SK-N-SH (cell line): Measurements from ENCODE around the gene CDKAL1. TPM values are rescaled to one million over a fixed set of nuclear protein-coding genes. Genes with fewer than 3 reads are reported as not detected.

Experiments used
- CTCF ChIA-PET: fragments of 300-600, 350-600 bp; formaldehyde crosslinking; extraction: SDS; loops from one replicate; lab custom pipeline; 2021; lab: Yijun Ruan, JAX
- POLR2A ChIA-PET: fragments of 350-600 bp; sonication (Branson Sonifier 250); formaldehyde crosslinking; extraction: SDS; loops from one replicate; lab custom pipeline; 2020; ENCODE audit warnings: antibody characterized with exemption, inconsistent platforms; lab: Yijun Ruan, JAX
- DNase-seq: peaks from one replicate; pipeline ENCODE4 v3.0.0; 2012
- H2AFZ ChIP-seq: fragments of 200-600 bp; sonication (generic); 2 replicates; pipeline ENCODE4 v1.8.1; 2016; ENCODE audit warnings: antibody characterized with exemption, mild to moderate bottlenecking, low read depth
- H3F3A ChIP-seq: fragments of 200-600 bp; sonication (generic); replicated peaks from 2 replicates; pipeline ENCODE3; 2016; ENCODE audit warnings: antibody characterized with exemption, mild to moderate bottlenecking; ENCODE audit not compliant: insufficient read depth
- H3K27ac ChIP-seq, 2 experiments: fragments of 200-500 bp in 1 of 2; fragments of 200-600 bp in 1 of 2; sonication (Bioruptor generic) in 1 of 2; sonication (generic), shearing (Covaris generic) in 1 of 2; 2 replicates each; pipeline versions ENCODE4 v1.5.1 to v1.6.1; 2014 to 2016; ENCODE audit warnings: low read depth in 2 of 2, inconsistent platforms in 1 of 2, low read length in 1 of 2, mild to moderate bottlenecking in 1 of 2, mixed read lengths in 1 of 2
- H3K27me3 ChIP-seq: fragments of 200-600 bp; sonication (generic), shearing (Covaris generic); 2 replicates; pipeline ENCODE4 v1.6.1; 2016; ENCODE audit warnings: mixed run types; ENCODE audit not compliant: insufficient read depth
- H3K36me3 ChIP-seq, 2 experiments: fragments of 200-500 bp in 1 of 2; fragments of 200-600 bp in 1 of 2; sonication (Bioruptor generic) in 1 of 2; sonication (generic) in 1 of 2; replicated peaks in 1 of 2; 2 replicates each; pipeline versions ENCODE3 to v1.5.1; 2014 to 2016; ENCODE audit warnings: low read length in 1 of 2, mild to moderate bottlenecking in 1 of 2; ENCODE audit not compliant: insufficient read depth in 2 of 2, control insufficient read depth in 1 of 2
- H3K4me1 ChIP-seq, 2 experiments: fragments of 200-500 bp in 1 of 2; fragments of 200-600 bp in 1 of 2; sonication (Bioruptor generic) in 1 of 2; sonication (generic), shearing (Covaris generic) in 1 of 2; 2 replicates each; pipeline versions ENCODE4 v1.5.1 to v1.6.1; 2014 to 2016; ENCODE audit warnings: low read depth in 1 of 2, low read length in 1 of 2, mixed run types in 1 of 2; ENCODE audit not compliant: insufficient read depth in 2 of 2, control insufficient read depth in 1 of 2
- H3K4me2 ChIP-seq: fragments of 200-600 bp; sonication (generic), shearing (Covaris generic); 2 replicates; pipeline ENCODE4 v1.6.1; 2017; ENCODE audit warnings: mixed run types
- H3K4me3 ChIP-seq, 2 experiments: fragments of 200-500 bp in 1 of 2; fragments of 200-600 bp in 1 of 2; sonication (Bioruptor generic) in 1 of 2; sonication (generic), shearing (Covaris generic) in 1 of 2; 2 replicates each; pipeline versions ENCODE4 v1.5.1 to v1.8.1; 2014 to 2016; ENCODE audit warnings: low read depth in 2 of 2, inconsistent platforms in 1 of 2, low read length in 1 of 2, mild to moderate bottlenecking in 1 of 2, mixed read lengths in 1 of 2, moderate library complexity in 1 of 2
- H3K79me2 ChIP-seq: fragments of 200-600 bp; sonication (generic); 2 replicates; pipeline ENCODE4 v1.8.1; 2017; ENCODE audit warnings: mild to moderate bottlenecking; ENCODE audit not compliant: insufficient read depth
- H3K9ac ChIP-seq: fragments of 200-600 bp; sonication (generic); 2 replicates; pipeline ENCODE4 v1.6.1; 2017; ENCODE audit warnings: mixed run types
- H3K9me2 ChIP-seq: fragments of 200-600 bp; sonication (generic); 2 replicates; pipeline ENCODE4 v1.6.1; 2017; ENCODE audit warnings: mixed run types
- H3K9me3 ChIP-seq: fragments of 200-600 bp; sonication (generic); 2 replicates; pipeline ENCODE4 v1.6.1; 2017; ENCODE audit warnings: mixed run types, mild to moderate bottlenecking, moderate library complexity
- H4K20me1 ChIP-seq: fragments of 200-600 bp; sonication (generic); 2 replicates; pipeline ENCODE4 v1.6.1; 2017; ENCODE audit warnings: mild to moderate bottlenecking, mixed run types; ENCODE audit not compliant: insufficient read depth
- CHD2 ChIP-seq: fragments of 150-350 bp; IDR thresholded peaks from 2 replicates; pipeline ENCODE4 v1.6.1; 2018; ENCODE audit warnings: low read length; ENCODE audit not compliant: partially characterized antibody
- EP300 ChIP-seq, 2 experiments: IDR thresholded peaks; 2 replicates each; pipeline versions ENCODE4 v1.4.0 to v1.6.1; 2012; ENCODE audit warnings: borderline replicate concordance in 1 of 2, low read depth in 1 of 2, low read length in 1 of 2
- FOXJ3 ChIP-seq: sonication (generic); formaldehyde crosslinking; IDR thresholded peaks from 2 replicates; pipeline ENCODE4 v1.5.1; 2020; ENCODE audit warnings: mild to moderate bottlenecking, missing genetic modification reagents
- GATA2 ChIP-seq: sonication (generic); formaldehyde crosslinking; IDR thresholded peaks from 2 replicates; pipeline ENCODE4 v1.5.0; 2020; ENCODE audit warnings: mild to moderate bottlenecking, missing genetic modification reagents
- MEF2A ChIP-seq: IDR thresholded peaks from 2 replicates; pipeline ENCODE4 v1.4.0; 2012; ENCODE audit warnings: low read depth, borderline replicate concordance
- MXI1 ChIP-seq: IDR thresholded peaks from 2 replicates; pipeline ENCODE4 v1.6.1; 2012; ENCODE audit warnings: mild to moderate bottlenecking, low read depth, low read length, improper control_type of control experiment
- NFIC ChIP-seq: IDR thresholded peaks from 2 replicates; pipeline ENCODE4 v1.4.0; 2012; ENCODE audit warnings: borderline replicate concordance
- NRF1 ChIP-seq: IDR thresholded peaks from 2 replicates; pipeline ENCODE4 v1.6.1; 2012; ENCODE audit warnings: low read depth, mild to moderate bottlenecking, low read length
- RAD21 ChIP-seq: IDR thresholded peaks from 2 replicates; pipeline ENCODE4 v1.6.1; 2012; ENCODE audit warnings: mild to moderate bottlenecking, low read length
- RCOR1 ChIP-seq: fragments of 150-350 bp; IDR thresholded peaks from 2 replicates; pipeline ENCODE4 v1.6.1; 2017; ENCODE audit warnings: antibody characterized with exemption, low read length
- TCF12 ChIP-seq: IDR thresholded peaks from 2 replicates; pipeline ENCODE4 v1.4.0; 2012
- TEAD4 ChIP-seq: IDR thresholded peaks from 2 replicates; pipeline ENCODE4 v1.4.0; 2012; ENCODE audit warnings: mild to moderate bottlenecking, borderline replicate concordance; ENCODE audit not compliant: insufficient read depth
- USF2 ChIP-seq: fragments of 150-350 bp; IDR thresholded peaks from 2 replicates; pipeline ENCODE4 v1.6.1; 2017; ENCODE audit warnings: antibody characterized with exemption, low read length, low read depth, borderline replicate concordance
- YY1 ChIP-seq: IDR thresholded peaks from 2 replicates; pipeline ENCODE4 v1.4.0; 2012; ENCODE audit warnings: low read depth, mild to moderate bottlenecking
- WGBS: methylation state at CpG from one replicate; pipeline ENCODE4 v1.1.6; 2017; ENCODE audit warnings: low lambda C conversion rate; 5-methylcytosine and 5-hydroxymethylcytosine counted together
- polyA plus RNA-seq, 3 experiments: library from polyadenylated mRNA; depleted of rRNA; stranded (reverse); fragments of >200 nt; gene quantifications; 2 replicates each; pipeline ENCODE4 v1.2.3, GENCODE V29; 2012
- TF ChIP-seq, protein P1 (sequence below): fragments of 200-600 bp; sonication (generic); IDR thresholded peaks from 2 replicates; pipeline ENCODE4 v1.6.1; 2017; ENCODE audit warnings: antibody characterized with exemption, mild to moderate bottlenecking, moderate library complexity
- TF ChIP-seq, protein P2 (sequence below): IDR thresholded peaks from 2 replicates; pipeline ENCODE4 v1.4.0; 2012; ENCODE audit warnings: low read depth, borderline replicate concordance
- TF ChIP-seq, protein P3 (sequence below): IDR thresholded peaks from 2 replicates; pipeline ENCODE4 v1.4.0; 2012; ENCODE audit warnings: low read depth, borderline replicate concordance

The CDKAL1 gene
- polyA plus RNA-seq, 1 of the 3 experiments (the other 2 are of a cell fraction): 2.6 TPM

- Histone ChIP-seq H3K4me1 (peaks cover 2 to 40% of the 10 kb centered on the region in 2 experiments; a peak in 3 of 4 replicates), H2AFZ (no peak overlapping the region), H3K4me3 (no peak overlapping the region), H3K9me2 (no peaks in the 10 kb centered on the region), H3K9me3 (no peaks in the 10 kb centered on the region), H3K36me3 (no peaks in the 10 kb centered on the region), H3K79me2 (no peaks in the 10 kb centered on the region), H3F3A (no peaks in the 10 kb centered on the region), H3K27me3 (no peaks in the 10 kb centered on the region), H3K9ac (no peak overlapping the region), H4K20me1 (no peaks in the 10 kb centered on the region), H3K27ac (no peak overlapping the region), H3K4me2 (no peak overlapping the region)
- ChIA-PET CTCF (interaction anchor here (0.8 kb wide), 1 partner anchor 64 kb away, joined by 3 read pairs; no protein-coding TSS in a partner anchor), POLR2A (no interaction called here)
- no peak for TF ChIP-seq YY1
- no peak for TF ChIP-seq MEF2A
- TF ChIP-seq MXI1: no peak
- no peak for TF ChIP-seq GATA2 (CRISPR knock-in tag)
- TF ChIP-seq CHD2: no peak
- no peak for TF ChIP-seq NRF1
- 89% methylated on average over 2 of the region's 2 CpGs for WGBS
- DNase-seq: no peak
These were observed 653.2 kb downstream of the CDKAL1 start for GRCh38 chr6:21187485-21187884.

GRCh38 chr6:21188505-21189223, 654.4 kb downstream of the CDKAL1 start:
- no peaks in the 10 kb centered on the region for H3K36me3 ChIP-seq
- TF ChIP-seq NFIC: no peak
- no peak for TF ChIP-seq RAD21
- no peak for TF ChIP-seq USF2
- no peak for TF ChIP-seq TEAD4
- no peak for TF ChIP-seq FOXJ3
- TF ChIP-seq NRF1: no peak
- no peak for TF ChIP-seq MEF2A
- TF ChIP-seq, protein P1, sequence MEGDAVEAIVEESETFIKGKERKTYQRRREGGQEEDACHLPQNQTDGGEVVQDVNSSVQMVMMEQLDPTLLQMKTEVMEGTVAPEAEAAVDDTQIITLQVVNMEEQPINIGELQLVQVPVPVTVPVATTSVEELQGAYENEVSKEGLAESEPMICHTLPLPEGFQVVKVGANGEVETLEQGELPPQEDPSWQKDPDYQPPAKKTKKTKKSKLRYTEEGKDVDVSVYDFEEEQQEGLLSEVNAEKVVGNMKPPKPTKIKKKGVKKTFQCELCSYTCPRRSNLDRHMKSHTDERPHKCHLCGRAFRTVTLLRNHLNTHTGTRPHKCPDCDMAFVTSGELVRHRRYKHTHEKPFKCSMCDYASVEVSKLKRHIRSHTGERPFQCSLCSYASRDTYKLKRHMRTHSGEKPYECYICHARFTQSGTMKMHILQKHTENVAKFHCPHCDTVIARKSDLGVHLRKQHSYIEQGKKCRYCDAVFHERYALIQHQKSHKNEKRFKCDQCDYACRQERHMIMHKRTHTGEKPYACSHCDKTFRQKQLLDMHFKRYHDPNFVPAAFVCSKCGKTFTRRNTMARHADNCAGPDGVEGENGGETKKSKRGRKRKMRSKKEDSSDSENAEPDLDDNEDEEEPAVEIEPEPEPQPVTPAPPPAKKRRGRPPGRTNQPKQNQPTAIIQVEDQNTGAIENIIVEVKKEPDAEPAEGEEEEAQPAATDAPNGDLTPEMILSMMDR: no peak
- TF ChIP-seq, protein P2, sequence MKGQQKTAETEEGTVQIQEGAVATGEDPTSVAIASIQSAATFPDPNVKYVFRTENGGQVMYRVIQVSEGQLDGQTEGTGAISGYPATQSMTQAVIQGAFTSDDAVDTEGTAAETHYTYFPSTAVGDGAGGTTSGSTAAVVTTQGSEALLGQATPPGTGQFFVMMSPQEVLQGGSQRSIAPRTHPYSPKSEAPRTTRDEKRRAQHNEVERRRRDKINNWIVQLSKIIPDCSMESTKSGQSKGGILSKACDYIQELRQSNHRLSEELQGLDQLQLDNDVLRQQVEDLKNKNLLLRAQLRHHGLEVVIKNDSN: no peak
- TF ChIP-seq RCOR1: no peak
- TF ChIP-seq, protein P3, sequence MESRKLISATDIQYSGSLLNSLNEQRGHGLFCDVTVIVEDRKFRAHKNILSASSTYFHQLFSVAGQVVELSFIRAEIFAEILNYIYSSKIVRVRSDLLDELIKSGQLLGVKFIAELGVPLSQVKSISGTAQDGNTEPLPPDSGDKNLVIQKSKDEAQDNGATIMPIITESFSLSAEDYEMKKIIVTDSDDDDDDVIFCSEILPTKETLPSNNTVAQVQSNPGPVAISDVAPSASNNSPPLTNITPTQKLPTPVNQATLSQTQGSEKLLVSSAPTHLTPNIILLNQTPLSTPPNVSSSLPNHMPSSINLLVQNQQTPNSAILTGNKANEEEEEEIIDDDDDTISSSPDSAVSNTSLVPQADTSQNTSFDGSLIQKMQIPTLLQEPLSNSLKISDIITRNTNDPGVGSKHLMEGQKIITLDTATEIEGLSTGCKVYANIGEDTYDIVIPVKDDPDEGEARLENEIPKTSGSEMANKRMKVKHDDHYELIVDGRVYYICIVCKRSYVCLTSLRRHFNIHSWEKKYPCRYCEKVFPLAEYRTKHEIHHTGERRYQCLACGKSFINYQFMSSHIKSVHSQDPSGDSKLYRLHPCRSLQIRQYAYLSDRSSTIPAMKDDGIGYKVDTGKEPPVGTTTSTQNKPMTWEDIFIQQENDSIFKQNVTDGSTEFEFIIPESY: no peak
- no peak for TF ChIP-seq TCF12
- no peak for TF ChIP-seq EP300 (IDR thresholded peaks at IDR 0.05; ENCODE audit: borderline replicate concordance in 1 of 2, low read depth in 1 of 2, low read length in 1 of 2)
- no peaks in the 10 kb centered on the region for H3K27me3 ChIP-seq
- no peak for DNase-seq
- ChIA-PET CTCF (interaction anchor here (1.0 kb wide), 1 partner anchor 400 kb away, joined by 3 read pairs; no protein-coding TSS in a partner anchor), POLR2A (interaction anchor here (0.7 kb wide), 1 partner anchor 9 kb away, joined by 3 read pairs; no protein-coding TSS in a partner anchor)
- H3K4me2 ChIP-seq: no peak overlapping the region
- H3K79me2 ChIP-seq: no peaks in the 10 kb centered on the region
- no peaks in the 10 kb centered on the region for H4K20me1 ChIP-seq
- H3K4me3 ChIP-seq: no peak overlapping the region
- no peak overlapping the region; a peak in 1 of 4 replicates for H3K27ac ChIP-seq
- H3K9me2 ChIP-seq: no peaks in the 10 kb centered on the region
- H3F3A ChIP-seq: no peaks in the 10 kb centered on the region
- no peaks in the 10 kb centered on the region for H3K9me3 ChIP-seq
- 0 out of 2 replicates have a peak overlapping the region, but pooled peaks have one; percentile 44 for H2AFZ ChIP-seq
- WGBS: 81% methylated on average over 9 of the region's 9 CpGs
- H3K4me1 ChIP-seq: peaks cover 2 to 40% of the 10 kb centered on the region in 2 experiments; a peak in 3 of 4 replicates
- no peak overlapping the region for H3K9ac ChIP-seq
